Prostate gland (tissue), 2 donors: ENCODE results near the gene SMC4.

Experiments
- POLR2A ChIP-seq: fragments of 450-650 bp; IDR thresholded peaks from one replicate; pipeline ENCODE4 v1.6.1; 2016; ENCODE audit warnings: antibody characterized with exemption, mild to moderate bottlenecking
- TF ChIP-seq, protein P1 (sequence below), 4 experiments: fragments of 200-600 bp in 2 of 4; fragments of 450-650 bp in 2 of 4; sonication (generic) in 2 of 4; IDR thresholded peaks; 1 replicate in 3 of 4; 2 replicates in 1 of 4; pipeline ENCODE4 v1.5.1; 2016 to 2019; ENCODE audit warnings: antibody characterized with exemption in 4 of 4, mild to moderate bottlenecking in 2 of 4, moderate library complexity in 2 of 4

DNA sequence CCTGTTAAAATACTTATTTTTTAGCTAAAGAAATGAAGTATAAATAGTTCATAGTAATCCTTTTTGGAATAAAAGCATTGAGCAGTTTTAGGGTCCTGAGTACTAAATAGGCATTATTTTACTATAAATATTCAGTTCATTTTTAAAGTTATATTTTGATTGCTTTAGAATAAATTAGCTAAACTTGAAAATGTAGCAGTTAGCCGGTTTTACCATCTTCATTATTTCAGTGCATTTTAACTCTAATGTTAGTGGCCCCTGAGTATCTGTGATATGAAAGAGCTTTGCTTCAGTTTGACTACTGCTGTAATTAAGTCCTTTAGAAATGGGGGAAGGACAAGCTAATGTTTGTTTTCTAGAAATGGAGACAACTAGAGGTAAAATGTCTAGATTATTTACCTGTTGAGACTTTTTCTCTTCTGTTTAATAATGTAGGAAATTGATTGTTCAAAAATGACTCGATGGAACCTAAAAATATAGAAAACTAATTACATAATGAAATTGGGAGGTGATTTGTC, 3.6 kb downstream of the SMC4 start:
- TF ChIP-seq, protein P1, sequence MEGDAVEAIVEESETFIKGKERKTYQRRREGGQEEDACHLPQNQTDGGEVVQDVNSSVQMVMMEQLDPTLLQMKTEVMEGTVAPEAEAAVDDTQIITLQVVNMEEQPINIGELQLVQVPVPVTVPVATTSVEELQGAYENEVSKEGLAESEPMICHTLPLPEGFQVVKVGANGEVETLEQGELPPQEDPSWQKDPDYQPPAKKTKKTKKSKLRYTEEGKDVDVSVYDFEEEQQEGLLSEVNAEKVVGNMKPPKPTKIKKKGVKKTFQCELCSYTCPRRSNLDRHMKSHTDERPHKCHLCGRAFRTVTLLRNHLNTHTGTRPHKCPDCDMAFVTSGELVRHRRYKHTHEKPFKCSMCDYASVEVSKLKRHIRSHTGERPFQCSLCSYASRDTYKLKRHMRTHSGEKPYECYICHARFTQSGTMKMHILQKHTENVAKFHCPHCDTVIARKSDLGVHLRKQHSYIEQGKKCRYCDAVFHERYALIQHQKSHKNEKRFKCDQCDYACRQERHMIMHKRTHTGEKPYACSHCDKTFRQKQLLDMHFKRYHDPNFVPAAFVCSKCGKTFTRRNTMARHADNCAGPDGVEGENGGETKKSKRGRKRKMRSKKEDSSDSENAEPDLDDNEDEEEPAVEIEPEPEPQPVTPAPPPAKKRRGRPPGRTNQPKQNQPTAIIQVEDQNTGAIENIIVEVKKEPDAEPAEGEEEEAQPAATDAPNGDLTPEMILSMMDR (IDR thresholded peaks at IDR 0.05) = no peak
- TF ChIP-seq POLR2A = no peak
